GM19438 (cell line): ENCODE measurements around the gene GFI1.
"Not testable (repeated sequence)": the region's sequence is repeated elsewhere in the genome, so short reads cannot be mapped to it uniquely, and the experiment has no call there.

ENCODE experiments used
- ATAC-seq: cut with Tn5 transposase; IDR thresholded peaks from one replicate; pipeline ENCODE4 v1.9.1; 2021; ENCODE audit warnings: low read depth; ENCODE audit not compliant: unreplicated experiment

The GFI1 gene

GRCh38 chr1:92466683-92467352 lies 19.9 kb downstream of the GFI1 start:
- ATAC-seq = no peak

- ATAC-seq = no peak
Observed at GRCh38 chr1:92465256-92465647, 21.5 kb downstream of the GFI1 start.

GRCh38 chr1:92464588-92465255 lies 22.0 kb downstream of the GFI1 start:
- no peak for ATAC-seq

GRCh38 chr1:92461364-92462097 lies 25.2 kb downstream of the GFI1 start:
- ATAC-seq = peak; percentile 71

GRCh38 chr1:92459871-92460320 lies 26.8 kb downstream of the GFI1 start:
- no peak for ATAC-seq

GRCh38 chr1:92458146-92458545 lies 28.6 kb downstream of the GFI1 start:
- no peak for ATAC-seq

GRCh38 chr1:92447976-92448375 lies 38.7 kb downstream of the GFI1 start:
- no peak for ATAC-seq

GRCh38 chr1:92447033-92447681 lies 39.6 kb downstream of the GFI1 start:
- ATAC-seq = no peak

- ATAC-seq = no peak
Observed at GRCh38 chr1:92446546-92446945, 40.2 kb downstream of the GFI1 start.

GRCh38 chr1:92445865-92446264 lies 40.9 kb downstream of the GFI1 start:
- no peak for ATAC-seq

GRCh38 chr1:92444351-92444750 lies 42.4 kb downstream of the GFI1 start:
- ATAC-seq = no peak

- ATAC-seq = no peak
Observed at GRCh38 chr1:92443893-92444292, 42.8 kb downstream of the GFI1 start.

- no peak for ATAC-seq
Observed at GRCh38 chr1:92442351-92442750, 44.4 kb downstream of the GFI1 start.

GRCh38 chr1:92441697-92442342 lies 44.9 kb downstream of the GFI1 start:
- no peak for ATAC-seq

- no peak for ATAC-seq
Observed at GRCh38 chr1:92441316-92441696, 45.4 kb downstream of the GFI1 start.

- ATAC-seq = no peak
Observed at GRCh38 chr1:92439291-92439690, 47.4 kb downstream of the GFI1 start.

- ATAC-seq = not testable (repeated sequence)
Observed at GRCh38 chr1:92434572-92434971, 52.2 kb downstream of the GFI1 start.

GRCh38 chr1:92430030-92430429 lies 56.7 kb downstream of the GFI1 start:
- no peak for ATAC-seq

- ATAC-seq = no peak
Observed at GRCh38 chr1:92425617-92426016, 61.1 kb downstream of the GFI1 start.
